Sigmoid colon (tissue), 7 donors: ENCODE measurements around the gene FADS1. TPM values are rescaled to one million over a fixed set of nuclear protein-coding genes. Genes with fewer than 3 reads are reported as not detected.

Experiments
- DNase-seq: peaks from one replicate; pipeline ENCODE4 v3.0.0-alpha.2; 2019
- H3K27ac ChIP-seq, 4 donors: fragments of 200-600 bp; sonication (generic); one replicate each; pipeline ENCODE4 v1.5.1; 2016 to 2019; ENCODE audit warnings: mild to moderate bottlenecking in 1 of 4
- H3K27me3 ChIP-seq, 3 donors: fragments of 200-600 bp; sonication (generic); one replicate each; pipeline ENCODE4 v1.5.1; 2019; ENCODE audit warnings: mild to moderate bottlenecking in 1 of 3
- H3K36me3 ChIP-seq, 4 donors: fragments of 200-600 bp; sonication (generic); one replicate each; pipeline ENCODE4 v1.5.1; 2016 to 2019
- H3K4me1 ChIP-seq, 4 donors: fragments of 200-600 bp; sonication (generic); one replicate each; pipeline ENCODE4 v1.5.1; 2017 to 2019
- H3K4me3 ChIP-seq, 4 donors: fragments of 200-600 bp; sonication (generic); one replicate each; pipeline ENCODE4 v1.5.1; 2017 to 2019; ENCODE audit warnings: mild to moderate bottlenecking in 2 of 4, moderate library complexity in 1 of 4
- H3K9me3 ChIP-seq, 4 donors: fragments of 200-600 bp in 3 of 4; sonication (generic) in 3 of 4; one replicate each; pipeline versions ENCODE4 v1.5.1 to v1.6.1; 2013 to 2019
- EP300 ChIP-seq, 4 donors: sonication (generic); formaldehyde crosslinking; IDR thresholded peaks; one replicate each; pipeline ENCODE4 v1.6.1; 2017; ENCODE audit warnings: antibody characterized with exemption in 4 of 4
- POLR2A ChIP-seq, 2 donors: fragments of 450-650 bp; IDR thresholded peaks; one replicate each; pipeline ENCODE4 v1.6.1; 2016; ENCODE audit warnings: antibody characterized with exemption in 2 of 2, mild to moderate bottlenecking in 2 of 2, moderate library complexity in 2 of 2
- POLR2AphosphoS5 ChIP-seq, 4 donors: sonication (generic); formaldehyde crosslinking; IDR thresholded peaks; one replicate each; pipeline ENCODE4 v1.6.1; 2017; ENCODE audit warnings: antibody characterized with exemption in 4 of 4
- WGBS, 2 donors: extraction: QIAGEN DNeasy Blood & Tissue Kit; methylation state at CpG; one replicate each; pipeline ENCODE4 v1.1.7; 2013; 5-methylcytosine and 5-hydroxymethylcytosine counted together
- intact Hi-C: fragments of 100-400 bp; cut with DNase I; formaldehyde crosslinking; loops from one replicate; pipeline ENCODE4 v1.15.1; 2023
- polyA plus RNA-seq, 3 donors: library from polyadenylated mRNA; stranded (reverse); fragments of 200-250 nt; gene quantifications; one replicate each; pipeline ENCODE4 v1.2.3, GENCODE V29; 2013
- total RNA-seq, 4 donors: library from RNA; depleted of rRNA; stranded (reverse); fragments of >200 nt; gene quantifications; one replicate each; pipeline ENCODE4 v1.1.0, GENCODE V29; 2016
- TF ChIP-seq, protein P1 (sequence below), 4 experiments: fragments of 450-650 bp in 3 of 4; fragments of 200-600 bp in 1 of 4; IDR thresholded peaks; one replicate each; pipeline ENCODE4 v1.5.1; 2016 to 2019; ENCODE audit warnings: antibody characterized with exemption in 4 of 4, mild to moderate bottlenecking in 3 of 4, moderate library complexity in 2 of 4
- donor health status: healthy with polysubstance abuse.
- donor health status: Bipolar disorder and iron deficiency.
- donor health status: healthy.

The FADS1 gene
- total and polyA plus RNA-seq, 7 donors = 1.2 to 17.7 (median 12.6) TPM

DNA sequence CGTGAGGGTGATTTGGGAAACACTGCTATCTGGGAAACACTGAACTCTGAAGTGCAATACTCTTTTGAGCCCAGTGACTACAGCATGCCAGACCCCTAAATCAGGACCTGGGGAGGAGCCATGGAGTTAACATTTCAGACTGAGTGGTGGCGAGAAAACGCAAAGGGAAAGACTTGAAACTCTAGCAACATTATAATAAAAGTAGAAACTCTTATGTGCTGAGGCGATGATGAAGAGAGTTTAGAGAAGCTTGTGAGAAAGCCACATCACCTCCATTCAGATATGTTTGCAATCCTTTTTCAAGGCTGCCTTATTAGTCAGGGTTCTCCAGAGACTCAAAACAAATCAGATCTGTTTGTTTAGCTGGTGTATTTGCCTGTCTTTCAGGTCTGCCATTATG is 22.2 kb downstream of the FADS1 start:
- WGBS, 2 donors = 91 to 93% methylated on average over 4 of the region's 4 CpGs
- TF ChIP-seq POLR2AphosphoS5 (IDR thresholded peaks at IDR 0.05) (no peak), EP300 (IDR thresholded peaks at IDR 0.05) (no peak), POLR2A (IDR thresholded peaks at IDR 0.05) (no peak)
- TF ChIP-seq, protein P1, sequence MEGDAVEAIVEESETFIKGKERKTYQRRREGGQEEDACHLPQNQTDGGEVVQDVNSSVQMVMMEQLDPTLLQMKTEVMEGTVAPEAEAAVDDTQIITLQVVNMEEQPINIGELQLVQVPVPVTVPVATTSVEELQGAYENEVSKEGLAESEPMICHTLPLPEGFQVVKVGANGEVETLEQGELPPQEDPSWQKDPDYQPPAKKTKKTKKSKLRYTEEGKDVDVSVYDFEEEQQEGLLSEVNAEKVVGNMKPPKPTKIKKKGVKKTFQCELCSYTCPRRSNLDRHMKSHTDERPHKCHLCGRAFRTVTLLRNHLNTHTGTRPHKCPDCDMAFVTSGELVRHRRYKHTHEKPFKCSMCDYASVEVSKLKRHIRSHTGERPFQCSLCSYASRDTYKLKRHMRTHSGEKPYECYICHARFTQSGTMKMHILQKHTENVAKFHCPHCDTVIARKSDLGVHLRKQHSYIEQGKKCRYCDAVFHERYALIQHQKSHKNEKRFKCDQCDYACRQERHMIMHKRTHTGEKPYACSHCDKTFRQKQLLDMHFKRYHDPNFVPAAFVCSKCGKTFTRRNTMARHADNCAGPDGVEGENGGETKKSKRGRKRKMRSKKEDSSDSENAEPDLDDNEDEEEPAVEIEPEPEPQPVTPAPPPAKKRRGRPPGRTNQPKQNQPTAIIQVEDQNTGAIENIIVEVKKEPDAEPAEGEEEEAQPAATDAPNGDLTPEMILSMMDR (IDR thresholded peaks at IDR 0.05) = no peak
- intact Hi-C loops = no loop called here
- H3K4me3 ChIP-seq = no peak overlapping the region
- H3K27me3 ChIP-seq = no peaks in the 10 kb centered on the region
- peaks cover 4 to 17% (median 7%) of the 10 kb centered on the region in 4 donors for H3K36me3 ChIP-seq
- DNase-seq = no peak
- peaks cover 0 to 31% (median 24%) of the 10 kb centered on the region in 4 donors for H3K4me1 ChIP-seq
- no peaks in the 10 kb centered on the region for H3K9me3 ChIP-seq
- no peak overlapping the region for H3K27ac ChIP-seq

DNA sequence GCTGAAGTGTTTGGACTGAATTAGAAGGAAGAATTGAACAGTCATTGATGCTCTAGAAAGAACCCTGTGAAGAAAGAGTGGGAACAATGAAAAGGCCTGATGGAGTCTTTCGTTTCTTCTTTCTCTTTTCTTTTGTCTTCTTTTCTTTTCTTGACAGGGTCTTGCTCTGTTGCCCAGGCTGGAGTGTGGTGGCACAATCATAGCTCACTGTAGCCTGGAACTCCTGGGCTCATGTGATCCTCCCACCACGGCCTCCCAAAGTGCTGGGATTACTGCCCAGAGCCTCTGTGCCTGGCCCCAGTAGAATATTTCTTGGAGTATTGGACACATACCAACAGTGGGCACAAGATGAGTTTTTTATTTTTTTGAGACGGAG is 23.0 kb downstream of the FADS1 start:
- Histone ChIP-seq H3K27ac (no peak overlapping the region), H3K4me1 (peaks cover 0 to 31% (median 24%) of the 10 kb centered on the region in 4 donors), H3K4me3 (no peak overlapping the region), H3K27me3 (no peaks in the 10 kb centered on the region), H3K9me3 (no peaks in the 10 kb centered on the region), H3K36me3 (peaks cover 10 to 24% (median 14%) of the 10 kb centered on the region in 4 donors)
- 67 to 68% methylated on average over 3 of the region's 3 CpGs for WGBS, 2 donors
- TF ChIP-seq EP300 (IDR thresholded peaks at IDR 0.05) (no peak), POLR2A (IDR thresholded peaks at IDR 0.05) (no peak)
- TF ChIP-seq, protein P1 (IDR thresholded peaks at IDR 0.05) = no peak
- intact Hi-C loops = loop anchor here (2.0 kb wide), 1 partner anchor 21 kb away; no protein-coding TSS in a partner anchor
- DNase-seq = no peak

DNA sequence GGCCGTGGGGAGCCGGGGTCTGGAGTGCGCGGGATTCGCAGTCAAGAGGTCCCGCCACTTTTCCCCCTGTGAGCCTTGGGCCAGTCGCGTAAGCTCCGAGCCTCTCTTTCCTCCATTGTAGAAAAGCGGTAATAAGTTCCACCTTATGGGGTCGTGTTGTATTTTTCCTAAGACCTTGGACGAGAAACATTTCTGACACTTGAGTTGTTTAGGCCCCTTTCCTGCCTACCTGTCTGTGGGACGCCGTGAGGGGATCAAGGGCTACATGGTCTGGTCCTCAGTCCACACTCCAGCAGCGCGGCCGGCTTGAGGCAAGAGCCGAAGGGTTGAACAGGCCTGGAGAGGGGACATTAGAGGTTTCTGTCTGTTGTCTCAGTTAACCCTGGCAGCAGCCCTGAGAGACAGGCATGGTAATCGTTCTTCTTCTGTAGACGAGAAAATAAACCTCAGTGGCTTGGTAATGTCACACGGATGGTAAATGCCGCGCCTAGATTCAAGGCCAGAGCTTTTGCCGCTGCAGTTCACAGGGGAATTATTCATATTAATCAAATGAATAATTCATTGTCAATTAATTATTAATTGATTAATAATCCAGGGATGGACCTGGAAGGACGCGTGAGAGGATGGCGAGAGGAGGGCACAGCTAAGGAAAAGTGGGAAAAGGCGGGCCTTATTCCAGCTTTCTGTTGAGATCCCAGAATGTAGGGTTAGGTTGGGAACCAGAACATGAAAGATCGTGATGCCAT is 23.5 kb downstream of the FADS1 start:
- no peak for DNase-seq
- TF ChIP-seq EP300 (IDR thresholded peaks at IDR 0.05) = no peak
- TF ChIP-seq, protein P1 (IDR thresholded peaks at IDR 0.05) = no peak
- no peak for TF ChIP-seq POLR2AphosphoS5 (IDR thresholded peaks at IDR 0.05)
- TF ChIP-seq POLR2A (IDR thresholded peaks at IDR 0.05) = no peak
- Histone ChIP-seq H3K9me3 (no peaks in the 10 kb centered on the region), H3K36me3 (peaks cover 10 to 30% (median 16%) of the 10 kb centered on the region in 4 donors), H3K4me1 (peaks cover 0 to 31% (median 24%) of the 10 kb centered on the region in 4 donors), H3K4me3 (peak overlapping the region; percentile 62 to 89 (median 73)), H3K27ac (peak overlapping the region; percentile 92 to 94 (median 93)), H3K27me3 (no peaks in the 10 kb centered on the region)
- WGBS, 2 donors = 3 to 5% methylated on average over 29 of the region's 29 CpGs
- intact Hi-C loops = loop anchor here (2.0 kb wide), 1 partner anchor 22 kb away; no protein-coding TSS in a partner anchor

DNA sequence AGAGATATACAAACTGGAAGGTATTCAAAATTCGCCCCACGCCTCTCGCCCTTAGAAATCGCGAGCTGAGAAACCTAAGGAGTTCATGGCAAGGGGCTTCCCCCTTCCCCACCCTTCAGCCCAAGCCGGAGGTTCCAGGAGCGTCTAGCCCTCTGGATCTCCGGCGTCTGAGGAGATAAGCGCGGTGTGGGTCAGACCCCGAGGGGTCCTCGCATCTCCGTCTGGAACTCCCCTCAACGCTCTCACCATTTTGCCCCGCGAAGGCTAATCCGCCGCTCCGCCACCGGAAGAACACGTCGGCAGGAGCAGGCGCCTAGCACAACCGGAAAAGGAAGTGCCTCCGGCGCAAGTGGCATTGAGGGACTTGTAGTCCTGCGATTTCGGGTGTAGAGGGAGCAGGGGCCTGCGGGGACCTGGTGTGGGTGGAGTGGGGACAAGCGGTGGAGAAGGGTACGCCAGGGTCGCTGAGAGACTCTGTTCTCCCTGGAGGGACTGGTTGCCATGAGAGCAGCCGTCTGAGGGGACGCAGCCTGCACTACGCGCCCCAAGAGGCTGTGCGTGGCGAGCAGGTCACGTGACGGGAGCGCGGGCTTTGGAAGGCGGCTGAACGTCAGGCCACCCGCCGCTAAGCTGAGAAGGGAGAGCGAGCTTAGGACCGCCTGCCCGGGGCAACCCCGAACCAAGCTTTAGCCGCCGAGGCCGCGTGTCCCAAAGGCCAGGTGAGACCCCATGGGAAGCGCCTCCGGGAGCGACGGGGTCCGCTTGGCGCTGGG is 24.3 kb downstream of the FADS1 start, which contains the start of the genes FEN1 and TMEM258:
Gene FEN1, plus strand, starts transcription at position 602 of the 773 bp plus-strand sequence. CDS start 2,451 bp downstream, outside the sequence.
Gene TMEM258, minus strand, starts transcription at position 290 of the 773 bp plus-strand sequence. Its CDS starts 41 bp downstream, at position 249.
- peaks cover 0 to 28% (median 21%) of the 10 kb centered on the region in 4 donors for H3K4me1 ChIP-seq
- H3K36me3 ChIP-seq = peaks cover 13 to 38% (median 23%) of the 10 kb centered on the region in 4 donors
- 0% methylated on average over 61 of the region's 61 CpGs for WGBS, 2 donors
- H3K27me3 ChIP-seq = no peaks in the 10 kb centered on the region
- no peaks in the 10 kb centered on the region for H3K9me3 ChIP-seq
- H3K27ac ChIP-seq = peak within 1 kb of the TSS; percentile 92 to 94 (median 93)
- TF ChIP-seq, protein P1 (IDR thresholded peaks at IDR 0.05) = peak in 2 of 4 experiments; percentile 4 to 36
- TF ChIP-seq POLR2A (IDR thresholded peaks at IDR 0.05) (peak; percentile 56 to 68), EP300 (IDR thresholded peaks at IDR 0.05) (no peak), POLR2AphosphoS5 (IDR thresholded peaks at IDR 0.05) (peak; percentile 87 to 92 (median 90))
- H3K4me3 ChIP-seq = peak within 1 kb of the TSS; percentile 62 to 89 (median 73)
- intact Hi-C loops = loop anchor here (2.0 kb wide), 1 partner anchor 22 kb away; no protein-coding TSS in a partner anchor
- DNase-seq = peak; percentile 94
